CD14-positive monocyte (primary cell): ENCODE data around the gene FGF19. TPM values are rescaled to one million over a fixed set of nuclear protein-coding genes. Genes with fewer than 3 reads are reported as not detected.

Experiments used
- DNase-seq, 3 donors: peaks; one replicate each; pipeline ENCODE4 v3.0.0-alpha.2; 2011 to 2022
- H2AFZ ChIP-seq: 2 replicates; pipeline ENCODE4 v1.6.0; 2012; ENCODE audit warnings: mild to moderate bottlenecking, low read depth, low read length, inconsistent platforms; ENCODE audit not compliant: insufficient read depth, poor library complexity, severe bottlenecking
- H3K27ac ChIP-seq, 2 donors: 1 replicate in 1 of 2; 2 replicates in 1 of 2; pipeline ENCODE4 v1.5.1; 2012 to 2013; ENCODE audit warnings: low read length in 2 of 2, control low read depth in 1 of 2, inconsistent platforms in 1 of 2, low read depth in 1 of 2, mild to moderate bottlenecking in 1 of 2
- H3K27me3 ChIP-seq, 2 donors: one replicate each; pipeline versions ENCODE4 v1.6.0 to v1.6.1; 2011 to 2013; ENCODE audit warnings: low read length in 2 of 2; ENCODE audit not compliant: control insufficient read depth in 2 of 2, insufficient read depth in 2 of 2
- H3K36me3 ChIP-seq, 2 donors: replicated peaks in 1 of 2; 1 replicate in 1 of 2; 2 replicates in 1 of 2; pipeline versions ENCODE4 v1.5.1 to v1.6.1; 2012 to 2013; ENCODE audit warnings: low read length in 2 of 2, control low read depth in 1 of 2, inconsistent platforms in 1 of 2, mild to moderate bottlenecking in 1 of 2; ENCODE audit not compliant: insufficient read depth in 2 of 2, control insufficient read depth in 1 of 2
- H3K4me1 ChIP-seq, 2 donors: 1 replicate in 1 of 2; 2 replicates in 1 of 2; pipeline versions ENCODE4 v1.5.1 to v1.6.1; 2012 to 2013; ENCODE audit warnings: low read length in 2 of 2, control low read depth in 1 of 2, inconsistent platforms in 1 of 2, mild to moderate bottlenecking in 1 of 2, moderate library complexity in 1 of 2; ENCODE audit not compliant: insufficient read depth in 2 of 2, control insufficient read depth in 1 of 2
- H3K4me2 ChIP-seq: replicated peaks from 2 replicates; pipeline ENCODE3; 2012; ENCODE audit warnings: low read length, moderate library complexity, mild to moderate bottlenecking; ENCODE audit not compliant: poor library complexity, severe bottlenecking; ENCODE audit errors: extremely low read depth
- H3K4me3 ChIP-seq, 3 experiments: fragments of 200-600 bp in 1 of 3; sonication (generic) in 1 of 3; replicated peaks in 1 of 3; 1 replicate in 2 of 3; 2 replicates in 1 of 3; pipeline ENCODE4 v1.5.1; 2011 to 2013; ENCODE audit warnings: low read length in 3 of 3, mild to moderate bottlenecking in 3 of 3, control low read depth in 2 of 3, low read depth in 2 of 3, inconsistent platforms in 1 of 3, moderate library complexity in 1 of 3
- H3K79me2 ChIP-seq: 2 replicates; pipeline ENCODE4 v1.6.0; 2012; ENCODE audit warnings: mild to moderate bottlenecking, control low read depth, inconsistent platforms, low read length, moderate library complexity; ENCODE audit not compliant: insufficient read depth
- H3K9ac ChIP-seq: 2 replicates; pipeline ENCODE4 v1.6.0; 2017; ENCODE audit warnings: low read length, mild to moderate bottlenecking; ENCODE audit not compliant: insufficient read depth, poor library complexity, severe bottlenecking
- H3K9me3 ChIP-seq, 2 donors: replicated peaks in 1 of 2; 1 replicate in 1 of 2; 2 replicates in 1 of 2; pipeline versions ENCODE4 v1.5.1 to v1.6.1; 2012 to 2013; ENCODE audit warnings: low read length in 2 of 2, control low read depth in 1 of 2; ENCODE audit not compliant: control insufficient read depth in 1 of 2, insufficient read depth in 1 of 2
- H4K20me1 ChIP-seq: 2 replicates; pipeline ENCODE4 v1.6.0; 2012; ENCODE audit warnings: mild to moderate bottlenecking, low read length, control low read depth, moderate library complexity; ENCODE audit not compliant: insufficient read depth
- H3K27ac Mint-ChIP-seq, 7 donors: one replicate each; pipeline ENCODE4 v1.8.0; 2020; ENCODE audit warnings: mild to moderate bottlenecking in 7 of 7, mixed read lengths in 7 of 7, moderate library complexity in 6 of 7, inconsistent platforms in 2 of 7
- H3K27me3 Mint-ChIP-seq, 3 donors: one replicate each; pipeline ENCODE4 v1.8.0; 2021 to 2022; ENCODE audit warnings: low read depth in 3 of 3, mild to moderate bottlenecking in 3 of 3, mixed read lengths in 3 of 3, moderate library complexity in 3 of 3, inconsistent platforms in 1 of 3
- H3K36me3 Mint-ChIP-seq, 2 donors: one replicate each; pipeline ENCODE4 v1.8.0; 2020; ENCODE audit warnings: mixed read lengths in 2 of 2, inconsistent platforms in 1 of 2, mild to moderate bottlenecking in 1 of 2
- H3K4me1 Mint-ChIP-seq: one replicate; pipeline ENCODE4 v1.8.0; 2020; ENCODE audit warnings: mild to moderate bottlenecking, mixed read lengths
- H3K4me3 Mint-ChIP-seq, 2 donors: one replicate each; pipeline ENCODE4 v1.8.0; 2020; ENCODE audit warnings: mild to moderate bottlenecking in 2 of 2, mixed read lengths in 2 of 2, moderate library complexity in 1 of 2
- H3K9me3 Mint-ChIP-seq, 7 donors: one replicate each; pipeline ENCODE4 v1.8.0; 2020 to 2022; ENCODE audit warnings: mixed read lengths in 7 of 7, mild to moderate bottlenecking in 6 of 7, moderate library complexity in 6 of 7, inconsistent platforms in 2 of 7
- WGBS: methylation state at CpG from one replicate; pipeline ENCODE4 v1.1.5; 2013; ENCODE audit warnings: missing lambda C conversion rate; ENCODE audit not compliant: insufficient coverage; 5-methylcytosine and 5-hydroxymethylcytosine counted together
- intact Hi-C, 2 donors: fragments of 100-400 bp; cut with micrococcal nuclease; formaldehyde crosslinking; loops; one replicate each; pipeline versions ENCODE4 v1.15.0 to v1.15.1; 2023
- polyA plus RNA-seq, 3 donors: library from polyadenylated mRNA; depleted of rRNA in 1 of 3; unstranded in 2 of 3; stranded (reverse) in 1 of 3; fragments of 300-500 nt in 2 of 3; fragments of >200 nt in 1 of 3; fragmentation: Illumina TruSeq in 2 of 3; gene quantifications; 1 replicate in 2 of 3; 2 replicates in 1 of 3; pipeline ENCODE4 v1.2.3, GENCODE V29; 2012 to 2021
- TF ChIP-seq, protein P1 (sequence below): fragments of 200-600 bp; IDR thresholded peaks from one replicate; pipeline ENCODE4 v1.8.0; 2022; ENCODE audit warnings: antibody characterized with exemption, mild to moderate bottlenecking

FGF19 gene
- polyA plus RNA-seq, 3 donors: not detected

DNA sequence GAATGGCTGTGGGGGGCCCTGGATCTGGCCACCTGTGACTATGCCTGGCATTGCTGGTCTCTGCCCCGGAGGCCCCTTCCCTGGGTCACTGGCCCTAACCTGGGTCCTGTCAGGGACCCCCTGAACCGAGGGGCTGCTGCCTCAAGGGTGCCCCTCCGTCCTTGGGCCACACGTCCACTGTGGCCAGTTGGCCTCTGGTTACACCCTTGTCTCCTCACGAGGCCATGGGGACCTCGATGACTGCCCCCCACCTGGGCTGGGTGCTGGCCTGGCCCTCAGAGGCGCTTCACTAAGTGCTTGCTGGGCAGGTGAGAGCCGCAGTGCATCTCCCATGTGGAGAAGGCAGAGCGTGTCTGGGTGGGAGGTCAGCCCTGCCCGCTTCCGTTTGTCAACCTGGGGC, 27.3 kb upstream of the FGF19 start:
- H3K9ac ChIP-seq: no peak overlapping the region
- no peaks in the 10 kb centered on the region for H3K36me3 ChIP-seq
- H3K4me1 Mint-ChIP-seq: no peaks in the 10 kb centered on the region
- H3K4me2 ChIP-seq: no peak overlapping the region
- H3K27me3 ChIP-seq: peaks cover 0 to 7% of the 10 kb centered on the region in 2 donors
- WGBS: 84% methylated on average over 11 of the region's 11 CpGs
- H3K27me3 Mint-ChIP-seq: peaks cover 13 to 30% (median 23%) of the 10 kb centered on the region in 3 donors
- no peaks in the 10 kb centered on the region for H3K36me3 Mint-ChIP-seq
- DNase-seq: no peak
- H3K79me2 ChIP-seq: no peaks in the 10 kb centered on the region
- peaks cover 0 to 17% of the 10 kb centered on the region in 2 donors for H3K9me3 ChIP-seq
- no peak overlapping the region for H3K4me3 Mint-ChIP-seq
- no peak overlapping the region for H2AFZ ChIP-seq
- H4K20me1 ChIP-seq: no peaks in the 10 kb centered on the region
- H3K4me3 ChIP-seq: no peak overlapping the region
- H3K4me1 ChIP-seq: no peaks in the 10 kb centered on the region
- H3K9me3 Mint-ChIP-seq: peaks cover 10 to 19% (median 12%) of the 10 kb centered on the region in 7 donors
- TF ChIP-seq, protein P1, sequence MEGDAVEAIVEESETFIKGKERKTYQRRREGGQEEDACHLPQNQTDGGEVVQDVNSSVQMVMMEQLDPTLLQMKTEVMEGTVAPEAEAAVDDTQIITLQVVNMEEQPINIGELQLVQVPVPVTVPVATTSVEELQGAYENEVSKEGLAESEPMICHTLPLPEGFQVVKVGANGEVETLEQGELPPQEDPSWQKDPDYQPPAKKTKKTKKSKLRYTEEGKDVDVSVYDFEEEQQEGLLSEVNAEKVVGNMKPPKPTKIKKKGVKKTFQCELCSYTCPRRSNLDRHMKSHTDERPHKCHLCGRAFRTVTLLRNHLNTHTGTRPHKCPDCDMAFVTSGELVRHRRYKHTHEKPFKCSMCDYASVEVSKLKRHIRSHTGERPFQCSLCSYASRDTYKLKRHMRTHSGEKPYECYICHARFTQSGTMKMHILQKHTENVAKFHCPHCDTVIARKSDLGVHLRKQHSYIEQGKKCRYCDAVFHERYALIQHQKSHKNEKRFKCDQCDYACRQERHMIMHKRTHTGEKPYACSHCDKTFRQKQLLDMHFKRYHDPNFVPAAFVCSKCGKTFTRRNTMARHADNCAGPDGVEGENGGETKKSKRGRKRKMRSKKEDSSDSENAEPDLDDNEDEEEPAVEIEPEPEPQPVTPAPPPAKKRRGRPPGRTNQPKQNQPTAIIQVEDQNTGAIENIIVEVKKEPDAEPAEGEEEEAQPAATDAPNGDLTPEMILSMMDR: no peak
- H3K27ac Mint-ChIP-seq: no peak overlapping the region
- intact Hi-C loops: no loop called here
- H3K27ac ChIP-seq: no peak overlapping the region

DNA sequence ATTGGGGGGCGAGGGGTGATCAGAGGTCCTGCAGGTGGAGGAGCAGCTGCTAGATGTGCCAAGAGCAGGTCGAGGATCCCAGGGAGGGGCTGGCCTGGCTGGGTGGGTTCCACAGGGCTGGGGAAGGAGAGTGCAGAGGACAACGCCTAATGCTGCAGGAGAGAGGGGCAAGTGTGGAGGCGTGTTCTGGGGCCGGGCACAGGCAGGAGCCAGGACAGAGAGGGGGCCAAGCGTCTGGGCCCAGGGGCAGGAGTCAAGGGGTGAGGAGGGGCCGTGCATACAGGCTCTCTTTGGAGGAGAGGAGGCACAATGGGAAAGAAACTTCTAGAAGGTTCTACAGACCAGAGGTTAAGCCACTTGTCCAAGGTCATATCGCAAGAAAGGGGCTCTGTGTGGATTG, 26.7 kb upstream of the FGF19 start:
- Mint-ChIP-seq H3K9me3 (peaks cover 10 to 19% (median 12%) of the 10 kb centered on the region in 7 donors), H3K4me3 (no peak overlapping the region), H3K27me3 (peaks cover 14 to 34% (median 26%) of the 10 kb centered on the region in 3 donors), H3K27ac (no peak overlapping the region), H3K4me1 (no peaks in the 10 kb centered on the region), H3K36me3 (no peaks in the 10 kb centered on the region)
- no peaks in the 10 kb centered on the region for H3K36me3 ChIP-seq
- no peaks in the 10 kb centered on the region for H3K79me2 ChIP-seq
- H3K27me3 ChIP-seq: peaks cover 0 to 11% of the 10 kb centered on the region in 2 donors
- H4K20me1 ChIP-seq: no peaks in the 10 kb centered on the region
- H3K9ac ChIP-seq: no peak overlapping the region
- H3K9me3 ChIP-seq: peaks cover 0 to 17% of the 10 kb centered on the region in 2 donors
- intact Hi-C loops: no loop called here
- no peak overlapping the region for H3K4me3 ChIP-seq
- H2AFZ ChIP-seq: no peak overlapping the region
- 83% methylated on average over 8 of the region's 8 CpGs for WGBS
- TF ChIP-seq, protein P1: no peak
- DNase-seq: no peak
- no peak overlapping the region for H3K4me2 ChIP-seq
- no peaks in the 10 kb centered on the region for H3K4me1 ChIP-seq
- no peak overlapping the region for H3K27ac ChIP-seq
